OCI-LY3 (cell line): ENCODE measurements around the gene LPAR3.

Experiments
- H2AFZ ChIP-seq: fragments of 200-600, 300-600 bp; shearing (Covaris generic); 2 replicates; pipeline ENCODE4 v1.6.0; 2014; ENCODE audit warnings: antibody characterized with exemption, low read depth, low read length
- H3K27ac ChIP-seq: fragments of 200-600, 300-600 bp; sonication (generic); 2 replicates; pipeline ENCODE4 v1.5.1; 2014; ENCODE audit warnings: mild to moderate bottlenecking, low read length, moderate library complexity, mixed read lengths
- H3K27me3 ChIP-seq: fragments of 200-600, 300-600 bp; sonication (generic); 2 replicates; pipeline ENCODE4 v1.6.1; 2014; ENCODE audit warnings: low read depth, low read length, mixed read lengths
- H3K36me3 ChIP-seq: fragments of 200-600, 300-600 bp; sonication (generic); replicated peaks from 2 replicates; pipeline ENCODE3; 2014; ENCODE audit warnings: low read depth, low read length, mixed read lengths
- H3K4me1 ChIP-seq: fragments of 300-600, 200-600 bp; sonication (generic); 2 replicates; pipeline ENCODE4 v1.6.1; 2014; ENCODE audit warnings: low read length, mixed read lengths
- H3K4me2 ChIP-seq: fragments of 200-600, 300-600 bp; sonication (generic); 2 replicates; pipeline ENCODE4 v1.6.1; 2014; ENCODE audit warnings: low read length, mixed read lengths
- H3K4me3 ChIP-seq: fragments of 300-600, 200-600 bp; sonication (generic); 2 replicates; pipeline ENCODE4 v1.5.1; 2014; ENCODE audit warnings: antibody characterized with exemption, mild to moderate bottlenecking, low read length, moderate library complexity
- H3K79me2 ChIP-seq: fragments of 300-600, 200-600 bp; shearing (Covaris generic); 2 replicates; pipeline ENCODE4 v1.6.1; 2014; ENCODE audit warnings: mild to moderate bottlenecking, low read length, mixed read lengths
- H3K9ac ChIP-seq: fragments of 300-600, 200-600 bp; shearing (Covaris generic); 2 replicates; pipeline ENCODE4 v1.6.0; 2014; ENCODE audit warnings: mild to moderate bottlenecking, low read length, moderate library complexity
- H3K9me3 ChIP-seq: fragments of 200-600, 300-600 bp; shearing (Covaris generic); 2 replicates; pipeline ENCODE4 v1.6.1; 2014; ENCODE audit warnings: low read length, mixed read lengths; ENCODE audit not compliant: insufficient read depth
- H4K20me1 ChIP-seq: fragments of 200-600, 300-600 bp; sonication (generic); 2 replicates; pipeline ENCODE4 v1.6.1; 2016; ENCODE audit warnings: low read length, mixed read lengths; ENCODE audit not compliant: insufficient read depth
- EZH2phosphoT487 ChIP-seq: fragments of 200-600 bp; shearing (Covaris generic); IDR thresholded peaks from 2 replicates; pipeline ENCODE4 v1.6.1; 2018; ENCODE audit warnings: antibody characterized with exemption, mixed run types, low read depth
- TF ChIP-seq, protein P1 (sequence below): fragments of 200-600, 300-600 bp; sonication (generic); IDR thresholded peaks from 2 replicates; pipeline ENCODE4 v1.5.1; 2014; ENCODE audit warnings: antibody characterized with exemption, low read length, low read depth

LPAR3 gene

DNA sequence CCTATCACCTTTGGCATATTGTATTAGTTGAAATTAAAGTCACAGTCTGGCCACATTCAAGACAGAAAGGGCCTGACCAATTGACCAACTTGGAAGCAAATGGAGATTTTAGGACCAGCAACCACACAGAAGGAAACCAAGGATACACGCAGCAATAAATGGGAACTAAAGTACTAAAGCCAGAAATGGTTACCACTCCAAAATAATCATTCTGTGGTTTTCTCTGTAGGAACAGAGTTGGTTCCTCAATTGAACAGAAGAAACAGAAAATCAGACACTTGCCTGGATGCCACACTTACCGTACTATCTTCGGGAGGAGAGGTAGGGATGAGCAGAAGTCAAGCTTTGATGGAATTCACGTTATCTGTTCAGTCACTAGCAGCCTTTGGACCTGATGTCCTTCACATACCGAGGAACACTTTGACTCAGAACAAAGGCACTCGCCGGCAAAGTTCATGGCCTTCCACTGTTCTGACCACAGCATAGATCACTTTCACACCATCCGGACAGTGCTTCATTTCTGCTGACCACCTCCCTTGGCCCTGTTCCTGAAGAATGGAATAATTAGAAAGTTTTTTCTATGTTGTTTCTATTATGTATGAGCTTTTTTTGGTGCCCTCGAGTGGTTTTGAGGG lies 96.9 kb downstream of the LPAR3 start:
- Histone ChIP-seq H3K36me3 (no peaks in the 10 kb centered on the region), H3K9me3 (no peaks in the 10 kb centered on the region), H3K4me2 (no peak overlapping the region), H4K20me1 (no peaks in the 10 kb centered on the region), H3K27me3 (no peaks in the 10 kb centered on the region), H3K79me2 (no peaks in the 10 kb centered on the region), H3K4me3 (no peak overlapping the region), H3K4me1 (no peaks in the 10 kb centered on the region), H3K9ac (no peak overlapping the region), H2AFZ (no peak overlapping the region), H3K27ac (no peak overlapping the region)
- TF ChIP-seq EZH2phosphoT487: no peak
- TF ChIP-seq, protein P1, sequence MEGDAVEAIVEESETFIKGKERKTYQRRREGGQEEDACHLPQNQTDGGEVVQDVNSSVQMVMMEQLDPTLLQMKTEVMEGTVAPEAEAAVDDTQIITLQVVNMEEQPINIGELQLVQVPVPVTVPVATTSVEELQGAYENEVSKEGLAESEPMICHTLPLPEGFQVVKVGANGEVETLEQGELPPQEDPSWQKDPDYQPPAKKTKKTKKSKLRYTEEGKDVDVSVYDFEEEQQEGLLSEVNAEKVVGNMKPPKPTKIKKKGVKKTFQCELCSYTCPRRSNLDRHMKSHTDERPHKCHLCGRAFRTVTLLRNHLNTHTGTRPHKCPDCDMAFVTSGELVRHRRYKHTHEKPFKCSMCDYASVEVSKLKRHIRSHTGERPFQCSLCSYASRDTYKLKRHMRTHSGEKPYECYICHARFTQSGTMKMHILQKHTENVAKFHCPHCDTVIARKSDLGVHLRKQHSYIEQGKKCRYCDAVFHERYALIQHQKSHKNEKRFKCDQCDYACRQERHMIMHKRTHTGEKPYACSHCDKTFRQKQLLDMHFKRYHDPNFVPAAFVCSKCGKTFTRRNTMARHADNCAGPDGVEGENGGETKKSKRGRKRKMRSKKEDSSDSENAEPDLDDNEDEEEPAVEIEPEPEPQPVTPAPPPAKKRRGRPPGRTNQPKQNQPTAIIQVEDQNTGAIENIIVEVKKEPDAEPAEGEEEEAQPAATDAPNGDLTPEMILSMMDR: no peak

DNA sequence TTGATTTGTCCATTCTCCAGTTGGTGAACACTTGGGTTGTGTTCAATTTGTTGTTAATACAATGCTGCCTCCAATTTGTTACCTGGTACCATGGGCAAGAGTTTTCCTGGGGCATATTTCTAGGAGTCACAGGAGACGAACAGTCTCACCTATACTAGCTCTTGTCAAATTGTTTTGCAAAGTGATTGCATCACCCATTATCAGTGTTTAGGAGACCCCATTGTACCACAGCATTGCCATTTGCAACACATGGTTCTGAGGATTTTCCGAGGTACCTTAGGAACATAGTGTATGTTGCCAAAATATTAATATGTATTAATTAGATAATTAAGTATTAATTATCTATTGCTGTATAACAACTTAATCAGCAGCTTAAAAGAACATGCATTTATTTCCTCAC lies 97.8 kb downstream of the LPAR3 start:
- Histone ChIP-seq H3K4me2 (no peak overlapping the region), H3K4me1 (no peaks in the 10 kb centered on the region), H3K36me3 (no peaks in the 10 kb centered on the region), H2AFZ (no peak overlapping the region), H3K27me3 (no peaks in the 10 kb centered on the region), H4K20me1 (no peaks in the 10 kb centered on the region), H3K27ac (no peak overlapping the region), H3K9me3 (no peaks in the 10 kb centered on the region), H3K9ac (no peak overlapping the region), H3K79me2 (no peaks in the 10 kb centered on the region), H3K4me3 (no peak overlapping the region)
- TF ChIP-seq, protein P1: no peak
- no peak for TF ChIP-seq EZH2phosphoT487

DNA sequence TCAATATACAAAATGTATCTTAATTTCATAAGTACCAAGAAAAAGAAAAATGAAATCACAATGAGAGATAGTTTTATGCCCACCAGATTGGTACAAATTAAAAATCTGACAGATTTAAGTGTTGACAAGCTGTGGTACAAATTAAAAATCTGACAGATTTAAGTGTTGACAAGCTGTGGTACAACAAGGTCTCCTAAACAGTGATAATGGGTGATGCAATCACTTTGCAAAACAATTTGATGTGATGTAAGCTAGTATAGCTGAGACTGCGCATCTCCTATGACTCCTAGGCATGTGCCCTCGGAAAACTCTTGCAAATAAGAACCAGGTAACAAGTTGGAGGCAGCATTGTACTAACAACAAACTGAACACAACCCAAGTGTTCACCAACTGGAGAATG lies 100.6 kb downstream of the LPAR3 start:
- Histone ChIP-seq H3K4me2 (no peak overlapping the region), H3K4me1 (no peaks in the 10 kb centered on the region), H3K9me3 (no peaks in the 10 kb centered on the region), H3K4me3 (no peak overlapping the region), H3K79me2 (no peaks in the 10 kb centered on the region), H2AFZ (no peak overlapping the region), H3K27me3 (0 out of 2 replicates have a peak, but pooled peaks cover 3% of the 10 kb centered on the region), H3K27ac (no peak overlapping the region), H4K20me1 (no peaks in the 10 kb centered on the region), H3K9ac (no peak overlapping the region), H3K36me3 (no peaks in the 10 kb centered on the region)
- TF ChIP-seq EZH2phosphoT487: no peak
- TF ChIP-seq, protein P1: no peak

DNA sequence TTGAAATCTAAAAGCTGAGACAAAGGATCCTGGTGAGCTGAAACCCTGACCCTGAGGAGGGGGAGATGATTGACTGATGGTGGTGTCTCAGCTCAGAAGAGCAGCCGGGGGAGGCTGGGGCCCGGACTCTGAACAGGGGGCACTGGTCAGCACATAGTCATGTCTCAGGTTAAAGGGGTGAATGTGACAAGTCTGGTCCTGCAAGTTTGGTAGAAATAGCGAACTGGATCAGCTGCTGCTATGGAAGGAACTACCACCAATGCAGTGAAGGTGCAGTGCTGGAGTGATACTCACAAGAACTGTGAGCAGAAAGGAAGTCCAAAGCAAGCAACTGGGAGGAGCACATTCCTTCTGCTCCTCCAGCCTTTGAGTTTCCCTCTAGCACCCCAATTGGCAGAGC lies 104.0 kb downstream of the LPAR3 start:
- Histone ChIP-seq H2AFZ (no peak overlapping the region), H3K4me3 (no peak overlapping the region), H3K79me2 (no peaks in the 10 kb centered on the region), H3K27ac (no peak overlapping the region), H3K27me3 (0 out of 2 replicates have a peak, but pooled peaks cover 3% of the 10 kb centered on the region), H3K36me3 (no peaks in the 10 kb centered on the region), H3K4me2 (no peak overlapping the region), H3K9me3 (no peaks in the 10 kb centered on the region), H4K20me1 (no peaks in the 10 kb centered on the region), H3K4me1 (no peaks in the 10 kb centered on the region), H3K9ac (no peak overlapping the region)
- TF ChIP-seq, protein P1: no peak
- TF ChIP-seq EZH2phosphoT487: no peak
